Immature natural killer cell (primary cell): Measurements from ENCODE around the gene REM1. TPM values are rescaled to one million over a fixed set of nuclear protein-coding genes. Genes with fewer than 3 reads are reported as not detected.

Source experiments
- DNase-seq, 3 donors: peaks; one replicate each; pipeline ENCODE4 v3.0.0; 2022; ENCODE audit warnings: mixed read lengths in 1 of 3
- H3K27ac Mint-ChIP-seq, 6 donors: one replicate each; pipeline ENCODE4 v1.8.0; 2020; ENCODE audit warnings: mixed read lengths in 6 of 6, mild to moderate bottlenecking in 5 of 6, inconsistent platforms in 4 of 6, moderate library complexity in 3 of 6
- H3K27me3 Mint-ChIP-seq, 3 donors: one replicate each; pipeline ENCODE4 v1.8.0; 2020 to 2021; ENCODE audit warnings: low read depth in 3 of 3, mild to moderate bottlenecking in 3 of 3, mixed read lengths in 3 of 3, moderate library complexity in 3 of 3, inconsistent platforms in 1 of 3
- H3K36me3 Mint-ChIP-seq, 3 donors: one replicate each; pipeline ENCODE4 v1.8.0; 2020; ENCODE audit warnings: mixed read lengths in 3 of 3, inconsistent platforms in 2 of 3, mild to moderate bottlenecking in 2 of 3
- H3K4me1 Mint-ChIP-seq, 2 donors: one replicate each; pipeline ENCODE4 v1.8.0; 2020; ENCODE audit warnings: inconsistent platforms in 2 of 2, mild to moderate bottlenecking in 2 of 2, mixed read lengths in 2 of 2, moderate library complexity in 1 of 2
- H3K4me3 Mint-ChIP-seq, 5 donors: one replicate each; pipeline ENCODE4 v1.8.0; 2020; ENCODE audit warnings: mild to moderate bottlenecking in 5 of 5, mixed read lengths in 5 of 5, inconsistent platforms in 3 of 5, moderate library complexity in 3 of 5
- H3K9me3 Mint-ChIP-seq, 6 donors: one replicate each; pipeline ENCODE4 v1.8.0; 2020; ENCODE audit warnings: mild to moderate bottlenecking in 6 of 6, mixed read lengths in 6 of 6, inconsistent platforms in 4 of 6, moderate library complexity in 3 of 6
- polyA plus RNA-seq, 3 donors: library from polyadenylated mRNA; unstranded; fragments of 300-500 nt; fragmentation: Illumina TruSeq; gene quantifications; one replicate each; pipeline ENCODE4 v1.2.3, GENCODE V29; 2021

REM1 gene
- polyA plus RNA-seq, 3 donors from 2014 or later, result not detected

GRCh38 chr20:31472395-31473330, 2.4 kb upstream of the REM1 start:
- H3K4me3 Mint-ChIP-seq, result no peak overlapping the region
- H3K36me3 Mint-ChIP-seq, result peaks cover 0 to 3% (median 0%) of the 10 kb centered on the region in 3 donors
- peaks cover 0 to 5% (median 0%) of the 10 kb centered on the region in 6 donors for H3K9me3 Mint-ChIP-seq
- H3K27ac Mint-ChIP-seq, result no peak overlapping the region
- H3K27me3 Mint-ChIP-seq, result peaks cover 6 to 14% (median 10%) of the 10 kb centered on the region in 3 donors
- peaks cover 0 to 11% of the 10 kb centered on the region in 2 donors for H3K4me1 Mint-ChIP-seq
- DNase-seq, result no peak

GRCh38 chr20:31473331-31474096, 1.6 kb upstream of the REM1 start:
- H3K27ac Mint-ChIP-seq, result no peak overlapping the region
- H3K27me3 Mint-ChIP-seq, result peaks cover 6 to 15% (median 15%) of the 10 kb centered on the region in 3 donors
- peaks cover 0 to 11% of the 10 kb centered on the region in 2 donors for H3K4me1 Mint-ChIP-seq
- no peak for DNase-seq
- peaks cover 0 to 3% (median 0%) of the 10 kb centered on the region in 3 donors for H3K36me3 Mint-ChIP-seq
- peaks cover 0 to 3% (median 0%) of the 10 kb centered on the region in 6 donors for H3K9me3 Mint-ChIP-seq
- H3K4me3 Mint-ChIP-seq, result peak overlapping the region in 1 of 5 donors; percentile 4

DNA sequence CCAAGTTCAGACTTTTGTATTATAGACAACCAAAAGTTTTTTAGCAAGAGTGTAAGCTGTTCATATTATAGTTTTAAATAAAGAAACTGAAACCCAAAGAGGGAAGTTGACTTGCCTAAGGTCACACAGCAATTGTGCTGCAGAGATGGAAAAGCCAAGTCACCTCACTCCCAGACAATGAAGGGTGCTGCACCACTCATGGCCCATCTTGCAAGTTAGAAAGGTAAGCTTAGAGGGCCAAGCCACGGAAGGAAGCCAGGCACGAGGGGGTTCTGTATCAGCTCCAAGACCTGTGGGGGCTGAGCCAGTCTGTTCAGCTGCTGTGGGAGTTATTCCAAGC, 1.0 kb upstream of the REM1 start:
- no peak for DNase-seq
- H3K4me3 Mint-ChIP-seq, result peak overlapping the region in 1 of 5 donors; percentile 4
- no peak overlapping the region for H3K27ac Mint-ChIP-seq
- peaks cover 0 to 3% (median 0%) of the 10 kb centered on the region in 6 donors for H3K9me3 Mint-ChIP-seq
- peaks cover 0 to 11% of the 10 kb centered on the region in 2 donors for H3K4me1 Mint-ChIP-seq
- H3K27me3 Mint-ChIP-seq, result peaks cover 6 to 16% (median 15%) of the 10 kb centered on the region in 3 donors
- peaks cover 0 to 3% (median 0%) of the 10 kb centered on the region in 3 donors for H3K36me3 Mint-ChIP-seq

- Mint-ChIP-seq H3K36me3 (peaks cover 0 to 3% (median 0%) of the 10 kb centered on the region in 3 donors), H3K9me3 (peaks cover 0 to 3% (median 0%) of the 10 kb centered on the region in 6 donors), H3K4me1 (peaks cover 0 to 11% of the 10 kb centered on the region in 2 donors), H3K4me3 (no peak overlapping the region), H3K27me3 (peaks cover 6 to 18% (median 15%) of the 10 kb centered on the region in 3 donors), H3K27ac (no peak overlapping the region)
- DNase-seq, result no peak
Observed at GRCh38 chr20:31475472-31476293, 595 bp downstream of the REM1 start.

GRCh38 chr20:31476294-31476585, 1.2 kb downstream of the REM1 start:
- Mint-ChIP-seq H3K4me3 (no peak overlapping the region), H3K27me3 (peaks cover 6 to 18% (median 15%) of the 10 kb centered on the region in 3 donors), H3K9me3 (peaks cover 0 to 3% (median 0%) of the 10 kb centered on the region in 6 donors), H3K36me3 (peaks cover 0 to 3% (median 0%) of the 10 kb centered on the region in 3 donors), H3K4me1 (peaks cover 0 to 11% of the 10 kb centered on the region in 2 donors), H3K27ac (no peak overlapping the region)
- no peak for DNase-seq

GRCh38 chr20:31476643-31477215, 1.6 kb downstream of the REM1 start:
- Mint-ChIP-seq H3K4me3 (no peak overlapping the region), H3K27me3 (peaks cover 6 to 19% (median 15%) of the 10 kb centered on the region in 3 donors), H3K36me3 (peaks cover 0 to 3% (median 0%) of the 10 kb centered on the region in 3 donors), H3K27ac (no peak overlapping the region), H3K4me1 (peaks cover 0 to 11% of the 10 kb centered on the region in 2 donors), H3K9me3 (peaks cover 0 to 5% (median 0%) of the 10 kb centered on the region in 6 donors)
- no peak for DNase-seq

DNA sequence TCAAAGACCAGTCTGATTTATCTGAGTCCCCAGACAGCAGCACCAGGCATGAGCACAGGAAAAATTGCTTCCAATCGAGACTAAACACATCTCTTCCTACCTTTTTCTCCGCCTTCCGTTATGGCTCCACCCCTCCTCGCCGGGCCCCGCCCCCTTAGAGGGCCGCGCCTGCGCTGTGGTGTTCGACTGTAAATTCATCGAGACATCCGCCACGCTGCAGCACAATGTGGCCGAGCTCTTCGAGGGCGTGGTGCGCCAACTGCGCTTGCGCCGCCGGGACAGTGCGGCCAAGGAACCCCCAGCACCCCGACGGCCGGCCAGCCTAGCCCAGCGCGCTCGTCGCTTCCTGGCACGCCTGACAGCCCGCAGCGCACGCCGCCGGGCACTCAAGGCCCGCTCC, 8.9 kb downstream of the REM1 start:
- DNase-seq, result peak in 2 of 3 donors; percentile 5 to 12
- peaks cover 8 to 17% (median 15%) of the 10 kb centered on the region in 3 donors for H3K27me3 Mint-ChIP-seq
- no peak overlapping the region for H3K27ac Mint-ChIP-seq
- H3K4me1 Mint-ChIP-seq, result peaks cover 0 to 3% of the 10 kb centered on the region in 2 donors
- H3K4me3 Mint-ChIP-seq, result no peak overlapping the region
- H3K9me3 Mint-ChIP-seq, result peaks cover 0 to 2% (median 0%) of the 10 kb centered on the region in 6 donors
- no peaks in the 10 kb centered on the region for H3K36me3 Mint-ChIP-seq

- Mint-ChIP-seq H3K4me1 (peaks cover 0 to 3% of the 10 kb centered on the region in 2 donors), H3K27ac (no peak overlapping the region), H3K27me3 (peaks cover 12 to 17% (median 15%) of the 10 kb centered on the region in 3 donors), H3K4me3 (no peak overlapping the region), H3K36me3 (no peaks in the 10 kb centered on the region), H3K9me3 (peaks cover 0 to 2% (median 0%) of the 10 kb centered on the region in 6 donors)
- no peak for DNase-seq
Observed at GRCh38 chr20:31485450-31486339, 10.6 kb downstream of the REM1 start.

DNA sequence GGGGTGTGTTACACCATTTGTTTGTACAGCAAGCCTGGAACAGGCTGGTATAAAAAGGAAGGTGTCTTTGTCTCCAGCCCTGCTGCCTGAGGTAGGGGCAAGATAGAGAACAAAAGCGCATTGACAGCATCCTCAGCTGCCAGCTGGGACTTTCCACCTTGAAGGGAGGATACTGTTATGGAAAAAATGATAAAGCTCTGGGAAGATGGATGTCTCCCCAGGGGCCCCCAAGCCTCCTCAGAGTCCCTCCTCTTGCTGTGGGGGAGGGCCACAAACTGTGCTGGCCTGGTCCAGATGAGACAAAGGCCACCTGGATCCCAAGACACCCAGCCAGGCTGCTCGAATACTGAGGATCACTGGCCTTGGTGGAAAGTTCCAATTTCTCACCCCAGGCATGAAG, 13.0 kb downstream of the REM1 start:
- peaks cover 0 to 3% of the 10 kb centered on the region in 2 donors for H3K4me1 Mint-ChIP-seq
- no peak overlapping the region for H3K4me3 Mint-ChIP-seq
- no peak for DNase-seq
- peaks cover 10 to 15% (median 12%) of the 10 kb centered on the region in 3 donors for H3K27me3 Mint-ChIP-seq
- H3K27ac Mint-ChIP-seq, result no peak overlapping the region
- H3K9me3 Mint-ChIP-seq, result no peaks in the 10 kb centered on the region
- H3K36me3 Mint-ChIP-seq, result no peaks in the 10 kb centered on the region

DNA sequence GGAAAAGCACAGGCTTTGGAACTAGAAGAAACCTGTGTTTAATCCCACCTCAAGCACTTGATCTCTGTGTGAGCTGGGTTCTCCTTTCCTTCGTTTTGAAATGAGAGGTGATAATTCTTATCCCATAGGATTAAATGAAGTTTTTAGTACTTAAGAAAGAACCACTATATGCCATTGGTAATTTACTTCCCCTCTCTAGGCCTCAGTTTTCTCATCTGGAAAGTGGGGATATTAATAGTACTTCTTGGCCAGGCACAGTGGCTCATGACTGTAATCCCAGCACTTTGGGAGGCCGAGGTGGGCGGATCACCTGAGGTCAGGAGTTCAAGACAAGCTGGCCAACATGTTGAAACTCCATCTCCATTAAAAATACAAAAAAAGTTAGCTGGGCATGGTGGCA, 14.1 kb downstream of the REM1 start:
- Mint-ChIP-seq H3K4me3 (no peak overlapping the region), H3K36me3 (no peaks in the 10 kb centered on the region), H3K4me1 (peaks cover 0 to 3% of the 10 kb centered on the region in 2 donors), H3K27ac (no peak overlapping the region), H3K27me3 (peaks cover 10 to 15% (median 12%) of the 10 kb centered on the region in 3 donors), H3K9me3 (no peaks in the 10 kb centered on the region)
- no peak for DNase-seq

- Mint-ChIP-seq H3K4me1 (peaks cover 0 to 3% of the 10 kb centered on the region in 2 donors), H3K9me3 (no peaks in the 10 kb centered on the region), H3K36me3 (no peaks in the 10 kb centered on the region), H3K27ac (no peak overlapping the region), H3K4me3 (no peak overlapping the region), H3K27me3 (peaks cover 6 to 10% (median 8%) of the 10 kb centered on the region in 3 donors)
- no peak for DNase-seq
Observed at GRCh38 chr20:31490752-31491151, 15.7 kb downstream of the REM1 start.

- no peaks in the 10 kb centered on the region for H3K9me3 Mint-ChIP-seq
- H3K4me1 Mint-ChIP-seq, result no peaks in the 10 kb centered on the region
- H3K4me3 Mint-ChIP-seq, result no peak overlapping the region
- peaks cover 3 to 6% (median 6%) of the 10 kb centered on the region in 3 donors for H3K27me3 Mint-ChIP-seq
- no peak for DNase-seq
- H3K36me3 Mint-ChIP-seq, result no peaks in the 10 kb centered on the region
- H3K27ac Mint-ChIP-seq, result no peak overlapping the region
Observed at GRCh38 chr20:31494131-31494530, 19.0 kb downstream of the REM1 start.
